Right kidney (tissue), 1 donor: ENCODE data around the gene STX16.
"Not testable (repeated sequence)": the region's sequence is repeated elsewhere in the genome, so short reads cannot be mapped to it uniquely, and the experiment has no call there.

Experiments used
- DNase-seq: peaks from one replicate; pipeline ENCODE4 v3.0.0-alpha.2; 2016

The STX16 gene

GRCh38 chr20:58635279-58635665 is 15.8 kb upstream of the STX16 start:
- DNase-seq = no peak

- no peak for DNase-seq
Observed at GRCh38 chr20:58636396-58636982, 14.6 kb upstream of the STX16 start.

- DNase-seq = no peak
Observed at GRCh38 chr20:58636983-58637421, 14.1 kb upstream of the STX16 start.

GRCh38 chr20:58637466-58638213 is 13.4 kb upstream of the STX16 start:
- no peak for DNase-seq

- DNase-seq = no peak
Observed at GRCh38 chr20:58638467-58639181, 12.5 kb upstream of the STX16 start.

- DNase-seq = no peak
Observed at GRCh38 chr20:58639182-58640146, 11.6 kb upstream of the STX16 start.

GRCh38 chr20:58640446-58640845 is 10.6 kb upstream of the STX16 start:
- DNase-seq = no peak

- no peak for DNase-seq
Observed at GRCh38 chr20:58642441-58642840, 8.6 kb upstream of the STX16 start.

GRCh38 chr20:58642896-58643295 is 8.2 kb upstream of the STX16 start:
- DNase-seq = not testable (repeated sequence)

GRCh38 chr20:58645412-58645968 is 5.6 kb upstream of the STX16 start:
- no peak for DNase-seq

GRCh38 chr20:58646257-58646656 is 4.8 kb upstream of the STX16 start:
- DNase-seq = no peak

GRCh38 chr20:58646703-58647102 is 4.4 kb upstream of the STX16 start:
- no peak for DNase-seq

- DNase-seq = no peak
Observed at GRCh38 chr20:58647162-58647795, 3.8 kb upstream of the STX16 start.

GRCh38 chr20:58647796-58648501 is 3.1 kb upstream of the STX16 start:
- DNase-seq = no peak

- not testable (repeated sequence) for DNase-seq
Observed at GRCh38 chr20:58648502-58648825, 2.6 kb upstream of the STX16 start.

- DNase-seq = peak; percentile 85
Observed at GRCh38 chr20:58649288-58650180, 1.5 kb upstream of the STX16 start.

- no peak for DNase-seq
Observed at GRCh38 chr20:58650181-58650775, 805 bp upstream of the STX16 start.

- no peak for DNase-seq
Observed at GRCh38 chr20:58651559-58651945, 469 bp downstream of the STX16 start.

GRCh38 chr20:58651946-58652605 is 993 bp downstream of the STX16 start:
- peak; percentile 83 for DNase-seq
